ENCODE data around the gene GAK.

GRCh38 chr4:970854-971520 is 38.9 kb upstream of the GAK start:
- TF ChIP-seq EZH2phosphoT487 (conservative IDR thresholded peaks at IDR 0.05; ENCODE audit: low read length) (no peak), CTCF (IDR thresholded peaks at IDR 0.05; ENCODE audit: insufficient read depth, low read length, poor library complexity, severe bottlenecking) (no peak)

Data from SU-DHL-6 (cell line).